GM21423 (cell line): ENCODE results near the gene PRDM16.

Source experiments
- ATAC-seq: cut with Tn5 transposase; IDR thresholded peaks from one replicate; pipeline ENCODE4 v1.9.1; 2021; ENCODE audit warnings: mild to moderate bottlenecking, moderate library complexity; ENCODE audit not compliant: unreplicated experiment

Gene PRDM16

DNA sequence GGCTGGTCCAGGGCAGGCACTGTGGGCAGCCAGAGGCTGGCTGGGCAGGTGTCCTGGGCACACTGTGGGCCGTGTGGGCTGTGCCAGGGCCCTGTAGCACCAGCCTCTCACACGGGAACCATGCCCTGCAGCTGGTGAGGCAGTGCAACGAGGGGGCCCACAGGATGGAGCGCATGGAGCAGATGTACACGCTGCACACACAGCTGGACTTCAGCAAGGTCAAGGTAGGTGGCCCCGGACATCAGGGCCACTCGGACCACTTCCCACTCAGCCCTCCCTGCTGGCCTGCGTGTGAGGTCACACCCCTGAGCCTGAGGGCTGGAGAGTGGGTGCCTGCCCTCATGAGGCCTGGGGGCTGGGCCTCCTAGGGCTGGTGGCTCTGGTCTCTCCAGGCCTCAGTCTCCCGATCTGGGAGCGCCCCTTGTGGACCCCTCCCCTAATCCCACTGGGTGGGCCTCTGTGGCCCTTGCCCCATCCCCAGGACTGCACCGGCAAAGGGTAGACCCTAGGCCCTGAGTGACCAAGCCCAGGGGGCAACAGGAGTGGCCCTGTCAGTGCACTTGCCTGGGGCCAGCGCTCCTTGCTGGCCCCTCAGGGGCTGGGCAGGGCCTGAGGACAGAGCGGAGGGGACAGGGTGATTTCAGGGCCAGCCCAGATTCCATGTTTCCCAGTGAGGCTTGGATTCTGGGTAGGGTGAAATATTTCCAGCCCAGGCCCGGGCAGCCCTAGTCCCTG, 407.0 kb downstream of the PRDM16 start:
- no peak for ATAC-seq

DNA sequence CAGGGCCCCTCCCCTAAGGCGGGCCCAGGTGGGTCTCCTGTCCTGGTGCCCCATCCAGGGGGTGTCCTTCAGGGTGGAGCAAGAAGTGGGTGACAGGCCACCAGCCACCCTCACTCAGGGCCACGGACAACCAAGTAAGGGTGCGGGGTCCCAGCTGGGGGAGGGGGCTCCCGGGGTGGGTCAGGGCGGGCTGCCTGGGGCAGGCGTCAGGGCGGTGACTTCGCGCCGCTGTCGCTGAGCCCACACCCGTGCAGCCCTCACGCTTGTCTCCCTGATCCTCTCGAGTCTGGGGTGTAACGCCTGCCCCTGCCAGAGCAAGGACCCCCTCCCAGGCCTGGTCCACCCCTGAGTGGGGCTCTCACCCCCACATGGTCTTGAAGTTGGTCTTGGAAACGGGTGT, 407.7 kb downstream of the PRDM16 start:
- no peak for ATAC-seq

DNA sequence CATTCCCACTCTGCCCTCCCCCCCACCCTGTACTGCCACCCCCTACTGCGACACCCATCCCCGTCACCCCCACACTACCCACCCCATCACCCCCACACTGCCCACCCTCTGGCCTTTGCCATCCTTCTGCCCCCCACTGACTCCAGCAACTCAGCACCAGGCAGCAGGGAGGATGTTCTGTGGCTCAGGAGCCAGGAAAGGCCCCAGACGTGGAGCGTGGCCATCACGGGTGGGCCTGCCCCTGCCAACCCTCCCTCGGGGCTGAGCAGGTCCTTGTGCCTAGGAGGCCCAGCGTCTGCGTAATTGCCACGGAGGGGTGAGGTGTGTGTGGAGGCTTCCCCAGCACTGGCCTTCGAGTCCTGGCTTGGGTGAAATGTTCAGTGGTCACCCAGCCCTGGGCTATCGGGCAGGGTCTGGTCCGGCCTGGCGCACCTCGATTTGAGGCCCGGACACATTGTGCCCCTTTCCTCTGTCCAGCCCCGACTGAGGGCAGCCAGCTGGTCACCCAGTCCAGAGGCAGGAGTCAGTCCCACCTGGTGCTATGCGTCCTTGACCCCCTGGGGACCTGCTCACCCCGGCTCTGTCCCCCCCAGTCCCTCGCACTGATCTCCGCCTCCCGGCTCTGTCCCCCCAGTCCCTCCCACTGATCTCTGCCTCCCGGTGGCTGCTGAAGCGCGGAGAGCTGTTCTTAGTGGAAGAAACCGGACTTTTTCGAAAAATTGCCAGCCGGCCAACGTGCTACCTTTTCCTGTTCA, 408.4 kb downstream of the PRDM16 start:
- no peak for ATAC-seq

DNA sequence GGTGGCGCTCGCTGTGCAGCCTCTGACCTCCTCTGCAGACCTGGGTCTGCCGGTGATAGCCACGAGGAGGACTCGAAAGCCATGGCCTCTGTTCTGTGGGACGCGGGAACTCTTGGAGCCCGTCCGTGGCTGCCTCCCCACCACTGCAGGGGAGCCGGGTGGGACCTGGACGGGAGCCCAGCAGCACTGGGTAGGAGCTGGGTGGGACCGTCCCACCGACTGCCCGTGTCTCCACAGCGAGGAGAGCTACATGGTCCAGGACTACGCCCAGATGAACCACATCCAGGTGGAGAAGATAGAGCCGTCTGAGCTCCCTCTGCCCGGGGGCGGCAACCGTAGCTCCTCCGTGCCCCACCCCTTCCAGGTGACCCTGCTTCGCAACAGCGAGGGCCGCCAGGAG, 409.2 kb downstream of the PRDM16 start:
- no peak for ATAC-seq

DNA sequence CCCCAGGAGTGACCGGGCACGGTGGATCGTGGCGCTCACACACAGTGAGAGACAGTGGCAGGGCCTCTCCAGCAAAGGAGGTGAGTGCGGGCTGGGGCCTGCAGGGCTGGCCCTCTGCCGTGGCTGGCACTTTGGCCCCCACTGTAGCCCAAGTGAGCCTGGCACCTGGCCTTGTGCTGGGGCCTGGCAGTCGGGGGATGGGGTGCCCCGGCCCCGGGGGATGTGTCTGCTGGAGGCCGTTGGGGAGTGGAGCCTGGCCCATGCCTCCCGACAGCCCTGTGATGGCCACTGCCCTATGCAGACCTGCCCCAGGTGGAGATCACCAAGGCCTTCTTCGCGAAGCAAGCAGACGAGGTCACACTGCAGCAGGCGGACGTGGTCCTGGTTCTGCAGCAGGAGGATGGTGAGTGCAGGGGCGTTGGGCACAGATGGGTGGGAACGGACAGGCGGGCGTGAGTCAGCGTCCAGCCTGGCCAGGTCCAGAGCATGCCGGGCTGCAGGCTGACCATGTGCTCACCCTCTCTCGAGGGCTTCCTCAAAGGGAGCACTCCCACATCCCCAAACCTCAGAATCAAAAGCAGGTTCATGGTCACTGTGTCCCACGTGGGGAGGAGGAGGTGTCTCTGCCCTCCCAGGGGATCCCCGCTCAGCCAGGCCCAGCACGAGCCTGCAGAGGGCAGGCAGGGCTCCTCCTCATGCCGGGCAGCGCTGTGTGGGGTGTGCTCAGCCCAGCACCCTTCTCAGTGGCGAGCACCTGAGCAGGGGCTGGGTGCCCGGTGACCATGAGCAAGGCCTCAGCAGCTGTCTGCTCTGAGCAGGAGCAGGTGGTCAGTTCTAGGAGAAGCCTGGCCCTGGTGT, 410.7 kb downstream of the PRDM16 start:
- ATAC-seq: no peak

DNA sequence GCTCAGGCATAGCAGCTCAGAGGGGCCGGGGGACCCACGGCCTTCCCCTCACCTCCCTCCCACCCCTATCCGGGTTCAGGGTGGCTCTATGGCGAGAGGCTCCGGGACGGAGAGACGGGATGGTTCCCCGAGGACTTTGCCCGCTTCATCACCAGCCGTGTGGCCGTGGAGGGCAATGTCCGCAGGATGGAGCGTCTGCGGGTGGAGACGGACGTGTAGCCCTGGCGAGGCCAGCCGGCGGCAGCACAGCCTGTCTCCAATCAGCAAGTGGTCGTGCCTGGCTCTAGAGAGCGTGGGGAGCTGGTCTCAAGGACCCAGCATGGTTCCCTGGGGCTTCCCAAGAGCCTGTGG, 411.3 kb downstream of the PRDM16 start:
- ATAC-seq: no peak

DNA sequence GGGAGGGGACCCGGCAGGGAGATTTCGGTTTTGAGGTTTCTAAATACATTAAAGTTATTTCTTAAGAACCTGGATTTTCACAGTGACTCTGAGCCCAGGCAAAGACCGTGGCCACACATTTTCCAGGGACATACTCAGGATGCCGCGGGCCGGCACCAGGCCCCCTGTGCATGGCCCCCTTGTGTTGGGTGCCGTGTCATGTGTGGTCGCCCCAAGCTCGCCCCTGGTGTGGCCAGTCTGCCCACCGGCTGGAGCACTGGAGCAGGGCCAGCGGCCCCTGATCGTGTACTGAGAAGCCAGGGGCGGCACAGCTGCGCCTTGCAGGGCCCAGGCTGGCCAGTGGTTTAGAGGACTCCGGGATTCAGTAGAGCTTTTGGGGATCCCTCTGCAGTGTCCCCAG, 412.0 kb downstream of the PRDM16 start:
- no peak for ATAC-seq

DNA sequence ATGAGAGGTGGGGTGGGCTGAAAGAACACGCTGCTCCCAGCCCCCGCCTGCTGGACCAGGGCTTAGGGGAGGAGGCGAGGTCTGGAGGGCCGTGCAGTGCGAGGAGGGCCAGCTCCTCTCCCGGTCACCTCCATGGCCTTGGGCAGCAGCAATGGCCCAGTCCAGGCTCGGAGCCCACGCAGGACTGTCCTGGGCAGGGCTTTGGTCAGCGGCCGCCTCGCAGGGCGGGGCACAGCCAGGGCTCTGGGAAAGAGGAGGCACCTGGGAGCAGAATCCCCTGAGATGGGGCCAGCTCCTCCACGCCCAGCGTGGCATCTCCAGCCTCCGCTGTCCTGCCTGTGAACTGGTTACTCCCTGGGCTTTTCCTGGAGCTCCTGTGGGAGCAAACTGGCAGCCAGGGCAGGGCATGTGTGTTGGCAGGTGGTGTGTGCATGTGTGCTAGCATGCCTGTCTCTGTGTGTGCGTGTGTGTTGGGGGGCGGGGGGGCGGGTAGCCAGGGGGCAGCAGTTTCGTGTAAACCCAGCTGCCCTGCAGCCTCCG, 412.9 kb downstream of the PRDM16 start:
- ATAC-seq: no peak

DNA sequence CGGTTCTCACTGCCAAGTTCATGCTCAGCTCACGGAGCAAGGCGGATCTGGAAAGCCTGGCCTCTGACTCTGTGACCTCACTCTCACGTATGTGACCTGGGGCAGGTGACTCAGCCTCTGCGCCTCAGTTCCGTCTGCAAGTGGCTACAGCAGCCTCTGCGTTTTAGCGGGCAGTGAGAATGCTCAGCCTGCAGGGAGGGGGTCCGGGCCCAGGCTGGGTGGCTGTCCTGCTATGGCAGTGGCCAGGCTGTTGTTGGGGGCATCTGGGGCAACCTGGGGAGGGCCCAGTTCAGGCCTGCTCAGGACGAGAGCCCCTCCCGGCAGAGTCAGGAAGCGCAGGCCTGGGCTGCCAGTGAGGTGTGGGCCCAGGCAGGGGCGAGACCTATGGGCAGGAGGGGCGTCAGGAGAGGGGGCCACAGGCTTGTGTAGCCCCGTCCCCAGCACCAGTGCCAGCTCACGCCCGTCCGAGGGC, 413.4 kb downstream of the PRDM16 start:
- ATAC-seq: no peak

DNA sequence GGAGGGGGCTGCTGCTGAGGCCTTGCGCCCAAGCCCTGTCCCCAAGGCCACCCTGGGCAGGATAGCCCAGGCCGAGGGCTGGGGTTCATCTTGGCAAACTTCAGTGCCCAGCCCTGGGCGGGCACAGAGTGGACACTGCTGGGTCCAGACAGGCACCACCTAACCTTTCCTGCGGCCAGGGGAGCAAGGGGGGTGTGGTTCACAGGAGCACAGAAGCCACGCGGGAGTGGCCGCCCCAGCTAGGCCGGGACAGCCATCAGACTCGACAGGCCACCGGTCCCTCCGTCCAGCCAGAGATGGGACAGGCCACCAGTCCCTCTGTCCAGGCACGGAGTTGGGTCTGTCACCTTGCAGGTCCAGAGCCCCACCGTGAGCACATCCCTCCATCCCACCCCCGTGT, 414.4 kb downstream of the PRDM16 start:
- ATAC-seq: no peak

DNA sequence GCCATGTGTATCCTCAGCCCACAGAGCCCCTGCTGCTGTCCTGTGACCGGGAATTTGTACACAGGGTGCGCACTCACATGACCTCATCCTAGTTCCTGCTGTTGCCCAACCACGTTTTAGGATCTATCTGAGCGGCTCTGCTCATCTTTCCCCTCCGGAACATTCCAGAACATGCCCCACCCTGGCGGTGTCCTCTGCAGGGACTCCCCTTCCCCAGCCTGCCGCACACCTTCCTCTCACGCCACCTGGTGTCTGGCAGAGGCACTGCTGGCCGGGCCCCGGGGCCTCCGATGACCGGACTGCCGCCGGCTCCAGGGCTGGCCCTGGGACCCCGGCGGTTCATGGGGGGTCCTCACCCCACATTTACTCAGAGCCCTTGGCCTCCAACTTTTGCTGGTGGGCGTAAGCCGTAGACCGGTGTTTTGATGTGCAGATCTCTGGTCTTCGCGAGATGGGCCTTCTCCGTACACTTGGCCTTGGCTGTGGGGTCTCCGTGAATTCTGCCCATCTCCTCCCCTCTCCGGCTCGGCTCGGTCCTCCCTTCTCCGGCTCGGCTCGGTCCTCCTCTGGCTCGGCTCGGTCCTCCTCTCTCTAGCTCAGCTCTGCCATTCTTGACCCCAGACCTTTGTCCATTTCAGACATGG, 414.9 kb downstream of the PRDM16 start:
- no peak for ATAC-seq

DNA sequence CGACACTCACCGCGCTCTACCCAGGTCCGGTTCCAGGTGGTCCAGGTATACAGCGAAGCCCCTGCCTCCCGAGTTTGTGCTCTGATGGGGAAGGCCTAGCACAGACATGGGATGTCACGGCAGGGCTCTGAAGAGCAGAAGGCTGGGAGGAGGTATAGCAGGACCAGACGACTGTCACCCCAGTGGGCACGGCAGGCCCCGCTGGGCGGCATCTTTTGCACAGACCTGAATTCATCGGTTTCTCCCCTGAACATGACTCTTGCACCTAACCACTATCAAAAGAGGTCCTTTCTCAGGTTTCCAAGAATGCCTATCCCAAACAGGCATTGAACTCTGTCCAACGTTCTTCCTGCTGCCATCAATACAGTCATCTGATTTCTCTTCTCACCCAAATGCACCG, 416.0 kb downstream of the PRDM16 start:
- no peak for ATAC-seq
